AML-193 (cell line): Measurements from ENCODE around the gene KCNMA1.

ENCODE experiments used
- DNase-seq, 2 experiments: peaks; one replicate each; lab custom pipeline; 2025; lab: John Stamatoyannopoulos, UW

Gene KCNMA1

DNA sequence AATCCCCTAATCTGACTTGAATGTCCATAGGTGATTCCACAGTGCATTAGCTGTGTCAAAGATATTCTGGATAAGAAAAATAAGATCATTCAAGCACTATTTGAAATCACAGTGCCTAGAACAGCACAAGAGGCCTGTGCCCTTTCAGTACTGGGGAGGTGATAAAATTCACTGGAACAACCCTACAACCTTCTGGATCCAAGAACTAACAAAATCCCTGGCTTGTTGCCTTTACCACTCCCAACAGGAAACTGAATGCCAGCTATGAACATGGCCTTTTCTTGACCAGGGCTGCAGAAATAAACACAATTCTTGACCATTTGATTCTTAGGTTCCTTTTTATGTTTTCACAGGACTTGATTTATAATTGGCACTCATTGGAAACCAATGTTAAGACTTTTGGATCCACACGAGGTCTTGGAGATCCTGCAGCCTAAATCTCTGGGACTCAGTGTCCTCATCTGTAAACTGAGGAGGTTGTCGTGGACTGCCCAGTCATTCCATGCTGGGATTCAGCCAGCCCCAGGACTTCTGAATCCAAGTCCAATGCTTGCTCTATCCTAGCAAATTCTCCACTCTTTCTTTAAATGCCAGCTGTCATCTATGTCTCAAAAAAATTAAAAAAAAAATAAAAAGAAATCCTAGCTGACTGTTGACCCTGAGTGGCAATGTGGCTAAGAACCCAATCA, 624.7 kb downstream of the KCNMA1 start:
- no peak for DNase-seq

DNA sequence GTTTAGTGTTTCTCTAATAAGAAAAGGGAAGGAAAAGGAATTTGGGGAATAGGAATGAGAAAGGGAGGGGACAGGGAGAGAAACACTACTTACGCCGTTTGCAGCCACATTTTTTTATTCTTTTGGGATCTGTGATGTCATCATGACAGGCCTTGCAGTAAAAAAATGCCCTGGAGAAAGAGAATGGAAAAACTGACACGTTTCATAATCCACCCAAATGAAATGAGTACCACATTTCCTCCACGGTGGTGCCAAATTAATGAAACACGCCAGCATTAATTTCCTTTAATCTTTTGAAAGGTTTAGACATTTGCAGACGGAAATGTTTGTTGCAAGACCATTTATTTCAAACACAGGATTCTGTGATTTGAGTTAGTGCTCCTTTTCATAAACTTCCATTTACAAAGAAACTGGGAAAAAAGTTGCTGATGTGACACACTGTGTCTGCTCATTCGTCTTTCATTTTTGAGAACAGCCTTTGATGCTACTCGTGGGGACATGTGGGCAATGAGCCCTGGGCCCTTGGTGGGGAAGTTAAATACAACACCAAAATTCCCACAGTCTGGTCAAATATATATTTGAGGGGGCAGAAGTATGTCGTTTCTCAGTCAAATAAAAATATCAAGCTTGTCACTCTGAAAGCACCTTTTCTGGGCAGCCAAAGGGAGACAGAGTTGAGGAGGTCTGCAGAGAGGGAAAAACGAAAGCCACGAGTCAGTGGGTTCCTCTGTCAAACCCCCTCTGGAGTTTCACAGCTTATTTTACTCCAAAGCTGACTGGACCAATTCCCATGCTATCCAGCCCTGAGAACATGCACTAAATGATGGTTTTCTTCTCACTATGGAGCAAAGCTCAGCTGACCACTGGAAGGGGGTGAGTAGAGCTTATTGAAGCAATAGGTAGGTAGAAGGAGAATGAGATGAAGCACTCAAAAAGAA, 625.5 kb downstream of the KCNMA1 start:
- no peak for DNase-seq

DNA sequence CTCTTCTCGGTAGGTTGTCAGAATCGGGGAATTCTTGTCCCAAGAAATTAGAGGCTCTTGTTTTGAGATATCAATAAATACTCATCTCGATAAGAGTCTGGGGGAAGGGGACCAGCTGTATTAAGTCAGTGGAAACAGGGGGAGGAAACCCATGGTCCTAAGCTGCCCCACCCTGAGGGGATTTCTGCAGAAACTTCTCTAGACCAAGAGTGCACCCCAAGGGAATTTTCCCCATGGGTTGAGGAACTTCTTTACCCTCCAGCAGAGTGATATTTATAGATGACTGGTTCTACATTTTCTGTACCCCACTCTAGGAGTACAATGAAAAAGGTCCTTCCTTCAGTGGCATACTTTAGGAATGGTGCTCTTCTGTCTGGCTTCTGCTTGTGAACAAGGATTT, 627.2 kb downstream of the KCNMA1 start:
- no peak for DNase-seq

GRCh38 chr10:77007834-77008233, 629.8 kb downstream of the KCNMA1 start:
- no peak for DNase-seq

DNA sequence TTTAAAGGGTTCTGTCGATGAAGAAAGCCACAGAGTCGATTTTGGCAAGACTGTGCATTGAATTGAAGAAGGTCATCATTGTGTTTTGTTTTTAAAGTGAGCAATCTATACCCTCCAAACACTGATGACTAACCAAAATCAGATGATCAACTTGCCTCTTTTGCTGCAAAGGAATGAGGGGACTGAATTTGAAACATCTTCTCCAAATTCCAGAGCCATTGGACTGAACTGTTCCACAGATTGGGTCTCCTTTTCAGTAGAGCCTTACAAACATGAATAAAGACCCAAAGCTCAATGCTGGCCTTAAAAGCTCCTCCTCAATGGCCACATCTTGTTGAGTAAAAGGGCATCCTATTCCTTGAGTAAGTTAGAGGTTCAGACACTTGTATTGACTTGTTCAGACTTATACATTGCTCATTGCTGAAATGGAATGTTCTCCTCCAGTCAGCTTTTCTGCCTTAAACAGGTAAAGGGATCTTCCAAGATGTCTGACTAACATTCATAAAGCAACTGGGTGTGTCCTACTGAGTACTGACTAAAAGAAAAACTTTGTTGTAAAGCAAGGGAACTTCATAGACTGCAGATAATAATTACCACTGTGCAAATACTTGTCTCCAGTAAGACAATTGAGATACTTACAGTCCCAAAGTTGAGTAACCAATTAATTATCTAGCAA, 630.6 kb downstream of the KCNMA1 start:
- no peak for DNase-seq

GRCh38 chr10:77005871-77006270, 631.7 kb downstream of the KCNMA1 start:
- no peak for DNase-seq

- peak; percentile 19 to 32 for DNase-seq
These were observed 632.6 kb downstream of the KCNMA1 start for GRCh38 chr10:77004917-77005564.

DNA sequence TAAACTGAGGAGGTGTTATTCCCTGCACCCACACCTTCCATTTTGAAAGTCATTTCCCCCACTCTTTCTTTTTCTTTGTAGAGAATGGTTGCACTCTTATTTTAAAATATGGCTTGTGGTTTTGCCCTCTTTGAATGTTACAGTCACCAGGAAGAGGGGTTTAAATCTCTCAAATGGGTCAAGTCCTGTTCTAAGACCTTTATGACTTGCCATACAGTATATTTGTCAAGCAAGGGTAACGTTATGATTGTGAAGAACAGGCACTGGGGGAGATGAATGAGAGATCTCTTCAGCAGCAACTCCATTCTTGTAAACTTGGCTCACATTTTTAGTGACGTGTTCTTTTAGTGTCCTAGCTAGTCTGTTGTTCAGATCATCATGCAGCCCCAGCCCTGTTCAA, 634.7 kb downstream of the KCNMA1 start:
- no peak for DNase-seq

- no peak for DNase-seq
These were observed 636.4 kb downstream of the KCNMA1 start for GRCh38 chr10:77001206-77001605.

- DNase-seq: no peak
These were observed 639.2 kb downstream of the KCNMA1 start for GRCh38 chr10:76998451-76998850.

DNA sequence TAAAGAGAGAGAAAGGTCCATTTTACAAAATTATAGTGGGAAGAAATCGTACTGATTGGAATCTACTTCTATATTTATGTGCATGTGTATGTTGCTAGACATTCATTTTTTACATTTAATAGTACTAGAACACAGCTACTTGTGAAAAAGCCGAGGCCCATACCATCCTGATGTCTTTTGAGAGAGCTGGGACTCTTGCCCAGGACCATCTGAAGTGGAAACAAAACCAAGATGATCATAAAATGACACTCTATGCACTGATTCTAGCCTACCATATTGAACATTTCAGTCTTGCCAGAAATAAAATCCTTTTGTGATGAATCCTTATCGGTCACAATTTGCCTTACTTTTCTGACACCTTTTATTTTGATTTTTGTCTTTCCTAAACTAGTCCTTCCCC, 640.0 kb downstream of the KCNMA1 start:
- DNase-seq: no peak

DNA sequence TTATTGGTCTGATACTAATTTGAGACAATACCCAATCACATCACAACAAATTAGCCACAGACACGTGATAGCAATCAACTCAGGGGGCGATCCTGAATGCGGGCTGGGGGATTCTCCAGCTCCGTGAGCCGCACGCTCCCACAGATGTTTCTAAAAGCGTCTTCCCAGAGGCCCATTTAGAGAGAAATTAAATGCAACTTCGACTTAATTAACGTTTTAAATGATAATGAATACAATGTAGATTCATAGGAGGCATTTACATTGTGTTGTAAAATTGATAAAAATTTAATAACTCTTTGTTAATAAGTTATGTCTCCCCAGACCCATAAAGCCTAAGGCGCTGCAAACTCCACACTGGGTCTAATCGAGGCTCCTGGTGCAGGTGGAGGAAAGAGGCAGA, 642.6 kb downstream of the KCNMA1 start:
- DNase-seq: no peak

DNA sequence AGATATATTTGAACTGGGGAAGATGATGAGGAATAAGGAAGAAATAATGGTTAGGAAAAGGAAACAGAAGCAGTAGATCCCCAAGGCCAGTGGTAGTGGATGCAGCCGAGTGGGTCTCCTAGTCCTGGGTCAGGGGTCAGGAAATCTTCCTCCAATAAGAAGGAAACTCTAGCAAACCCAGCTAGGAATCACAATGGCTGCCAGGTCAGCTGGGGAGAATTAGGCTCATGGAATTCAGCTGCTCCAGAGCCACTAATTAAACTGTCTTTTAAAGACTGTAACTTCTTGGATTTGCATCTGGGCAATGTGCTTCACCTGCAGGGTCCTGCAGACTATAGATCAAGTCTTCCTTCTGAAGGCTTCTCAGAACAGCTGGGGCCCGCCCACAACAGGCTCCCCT, 644.4 kb downstream of the KCNMA1 start:
- DNase-seq: no peak

DNA sequence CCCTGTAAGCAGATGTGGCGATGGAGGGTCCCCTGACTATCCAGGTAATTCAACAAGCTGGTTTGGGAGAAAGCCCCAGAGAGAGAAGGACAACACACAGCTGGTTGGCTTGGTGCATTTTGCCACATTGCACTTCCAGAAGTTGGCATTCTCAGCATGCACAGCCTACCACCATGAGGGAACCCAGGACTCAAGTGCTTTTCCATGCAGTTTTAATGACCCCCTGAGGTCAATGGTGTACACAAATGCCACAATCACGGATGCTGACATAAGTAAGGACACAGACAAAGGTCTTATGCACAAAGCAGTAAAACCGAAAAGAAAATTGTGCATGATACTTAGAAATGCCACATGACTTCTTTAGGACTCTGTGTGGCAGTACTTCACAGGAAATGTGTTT, 645.1 kb downstream of the KCNMA1 start:
- no peak for DNase-seq

- DNase-seq: no peak
These were observed 646.0 kb downstream of the KCNMA1 start for GRCh38 chr10:76991621-76992020.

DNA sequence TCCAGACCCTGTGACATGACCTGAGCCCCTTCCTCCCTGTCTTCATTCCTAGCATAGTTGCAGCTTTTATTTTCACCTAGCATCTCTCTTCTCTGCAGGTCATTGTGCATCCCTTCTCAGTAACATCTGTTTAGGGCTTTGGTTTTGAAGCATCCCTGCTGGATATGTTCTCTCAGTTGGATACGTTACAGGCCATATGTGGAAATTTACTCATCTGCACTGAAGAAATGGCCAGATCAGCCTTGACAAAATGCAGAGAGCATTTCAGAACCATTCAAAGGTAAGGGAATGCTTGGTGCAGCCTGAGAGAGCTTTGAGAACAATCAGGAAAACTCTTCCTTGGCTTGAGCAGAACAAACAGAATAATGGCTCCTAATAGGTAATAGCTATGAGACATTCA, 647.0 kb downstream of the KCNMA1 start:
- no peak for DNase-seq

GRCh38 chr10:76984559-76985443, 652.8 kb downstream of the KCNMA1 start:
- DNase-seq: peak; percentile 67 to 69

DNA sequence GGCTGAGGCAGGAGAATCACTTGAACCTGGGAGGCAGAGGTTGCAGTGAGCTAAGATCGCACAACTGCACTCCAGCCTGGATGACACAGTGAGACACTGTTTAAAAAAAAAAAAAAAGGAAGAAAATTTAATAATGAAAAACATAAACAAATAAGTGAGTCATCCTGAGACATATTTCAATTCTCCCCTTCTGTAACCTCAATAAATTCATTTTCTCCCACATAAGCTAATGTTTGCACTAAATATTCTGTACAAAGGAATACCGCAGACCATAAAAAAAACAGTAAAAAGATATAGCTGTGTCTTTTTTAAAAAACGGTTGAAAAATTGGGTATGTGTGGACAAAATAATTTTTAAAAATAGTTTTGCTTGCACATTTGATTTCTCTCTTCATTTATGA, 654.0 kb downstream of the KCNMA1 start:
- no peak for DNase-seq

DNA sequence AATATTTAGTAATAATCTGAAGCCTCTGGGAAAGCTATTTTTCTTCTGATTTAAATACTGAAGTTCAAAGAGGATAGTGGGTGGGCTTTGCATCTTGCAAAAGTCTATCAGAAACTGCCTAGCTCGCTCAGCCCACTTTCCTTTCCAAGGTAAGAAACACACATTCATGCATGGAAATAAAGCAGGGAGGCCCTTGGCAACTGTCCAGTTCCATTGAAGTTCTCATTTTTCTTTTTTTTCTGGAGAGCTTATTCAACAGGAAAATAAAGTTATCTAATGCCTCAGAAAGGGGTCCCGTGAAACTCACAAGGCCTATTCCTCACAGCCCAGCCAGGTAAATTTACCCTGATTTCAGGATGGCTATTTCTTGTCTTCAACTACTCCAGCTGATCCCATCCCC, 654.9 kb downstream of the KCNMA1 start:
- no peak for DNase-seq

GRCh38 chr10:76981251-76981650, 656.4 kb downstream of the KCNMA1 start:
- DNase-seq: no peak

DNA sequence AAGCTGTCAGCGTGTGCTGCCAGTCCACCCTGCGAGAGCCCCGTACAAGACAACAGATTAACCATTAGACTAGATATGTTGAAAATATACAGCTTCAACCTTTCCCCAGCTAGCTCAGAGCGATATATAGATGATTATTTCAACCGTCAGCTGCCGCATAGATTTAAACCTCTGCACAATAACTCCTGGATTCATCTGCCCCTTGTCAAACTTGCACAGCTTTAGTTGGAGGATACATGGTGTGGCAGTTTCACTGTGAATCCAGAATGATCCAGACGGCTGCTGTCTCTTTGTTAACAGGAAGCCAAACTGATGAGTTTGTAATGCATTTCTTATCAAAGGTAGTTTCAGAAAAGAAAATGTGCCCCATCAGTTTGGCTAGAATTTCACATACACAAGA, 659.7 kb downstream of the KCNMA1 start:
- no peak for DNase-seq
